Measurements from ENCODE around the gene MARK4. TPM values are rescaled to one million over a fixed set of nuclear protein-coding genes. Genes with fewer than 3 reads are reported as not detected.

The MARK4 gene
- total RNA-seq, 2 donors from 2014 or later, result 18.2 to 24.1 TPM

DNA sequence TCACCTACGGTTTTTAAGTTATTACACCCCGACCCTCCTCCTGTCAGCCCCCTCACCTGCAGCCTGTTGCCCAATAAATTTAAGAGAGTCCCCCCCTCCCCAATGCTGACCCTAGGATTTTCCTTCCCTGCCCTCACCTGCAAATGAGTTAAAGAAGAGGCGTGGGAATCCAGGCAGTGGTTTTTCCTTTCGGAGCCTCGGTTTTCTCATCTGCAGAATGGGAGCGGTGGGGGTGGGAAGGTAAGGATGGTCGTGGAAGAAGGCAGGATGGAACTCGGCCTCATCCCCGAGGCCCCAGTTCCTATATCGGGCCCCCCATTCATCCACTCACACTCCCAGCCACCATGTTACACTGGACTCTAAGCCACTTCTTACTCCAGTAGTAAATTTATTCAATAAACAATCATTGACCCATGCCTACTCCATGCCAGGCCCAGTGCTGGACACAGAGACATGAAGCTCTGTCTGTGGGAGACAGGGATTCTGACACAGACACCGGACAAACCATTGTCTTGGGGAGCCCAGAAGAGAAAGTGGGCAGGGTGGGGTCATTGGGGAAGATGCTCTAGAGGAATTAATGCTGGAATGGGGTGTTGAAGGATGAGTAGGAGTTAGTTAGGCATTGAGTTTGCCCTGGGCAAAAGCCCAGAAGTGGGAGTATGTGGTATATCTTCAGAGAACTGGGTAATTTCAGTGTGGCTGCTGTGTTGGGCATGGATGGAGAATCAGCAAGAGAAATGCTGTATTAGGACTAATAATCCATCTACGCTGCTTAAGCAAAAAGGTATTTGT is 52.4 kb downstream of the MARK4 start:
- no peaks in the 10 kb centered on the region for H3K27me3 ChIP-seq
- no peak for DNase-seq (ENCODE audit: low spot score)
- no peaks in the 10 kb centered on the region for H3K4me1 ChIP-seq
- TF ChIP-seq, protein P1, sequence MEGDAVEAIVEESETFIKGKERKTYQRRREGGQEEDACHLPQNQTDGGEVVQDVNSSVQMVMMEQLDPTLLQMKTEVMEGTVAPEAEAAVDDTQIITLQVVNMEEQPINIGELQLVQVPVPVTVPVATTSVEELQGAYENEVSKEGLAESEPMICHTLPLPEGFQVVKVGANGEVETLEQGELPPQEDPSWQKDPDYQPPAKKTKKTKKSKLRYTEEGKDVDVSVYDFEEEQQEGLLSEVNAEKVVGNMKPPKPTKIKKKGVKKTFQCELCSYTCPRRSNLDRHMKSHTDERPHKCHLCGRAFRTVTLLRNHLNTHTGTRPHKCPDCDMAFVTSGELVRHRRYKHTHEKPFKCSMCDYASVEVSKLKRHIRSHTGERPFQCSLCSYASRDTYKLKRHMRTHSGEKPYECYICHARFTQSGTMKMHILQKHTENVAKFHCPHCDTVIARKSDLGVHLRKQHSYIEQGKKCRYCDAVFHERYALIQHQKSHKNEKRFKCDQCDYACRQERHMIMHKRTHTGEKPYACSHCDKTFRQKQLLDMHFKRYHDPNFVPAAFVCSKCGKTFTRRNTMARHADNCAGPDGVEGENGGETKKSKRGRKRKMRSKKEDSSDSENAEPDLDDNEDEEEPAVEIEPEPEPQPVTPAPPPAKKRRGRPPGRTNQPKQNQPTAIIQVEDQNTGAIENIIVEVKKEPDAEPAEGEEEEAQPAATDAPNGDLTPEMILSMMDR (IDR thresholded peaks at IDR 0.05), result no peak
- no peaks in the 10 kb centered on the region for H3K9me3 ChIP-seq
- H3K36me3 ChIP-seq, result peaks cover 31% of the 10 kb centered on the region
- no peak overlapping the region for H3K27ac ChIP-seq
- no peak overlapping the region for H3K4me3 ChIP-seq

DNA sequence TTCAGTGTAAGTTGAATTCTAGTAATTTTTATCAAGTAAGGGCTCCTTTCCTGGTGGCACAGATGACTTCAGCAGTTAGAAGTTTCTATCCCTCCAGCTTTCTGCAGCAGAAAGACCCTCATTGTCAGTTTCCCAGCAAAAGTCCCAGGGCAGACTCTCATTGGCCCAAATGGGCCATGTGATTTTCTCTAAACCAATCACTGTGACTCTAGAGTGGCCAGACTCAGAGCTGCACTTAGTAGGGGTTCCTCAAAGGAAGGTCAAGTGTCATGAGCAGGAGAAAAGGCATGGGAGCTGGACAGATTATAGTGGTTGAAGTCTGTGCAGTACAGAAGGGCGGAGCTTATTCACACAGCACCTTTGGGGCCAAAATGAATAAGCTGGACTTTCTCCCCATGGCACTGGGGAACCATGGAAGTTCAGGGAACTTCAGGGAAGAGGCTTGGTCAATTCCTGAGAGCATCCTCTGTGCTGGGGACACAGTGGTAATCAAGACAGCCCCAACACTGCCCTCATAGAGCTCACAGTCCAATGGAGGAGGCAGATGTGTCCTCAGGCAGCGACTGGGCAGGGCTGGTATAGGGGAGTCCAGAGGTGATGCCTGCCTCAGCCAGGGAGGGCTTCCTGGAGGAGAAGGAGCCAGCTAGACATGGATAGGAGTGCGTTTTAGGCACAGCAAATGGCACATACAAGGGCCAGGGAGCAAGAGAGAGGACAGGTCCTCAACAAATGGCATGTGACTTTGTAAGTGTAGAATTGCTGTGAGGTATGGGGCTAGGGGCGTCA is 53.3 kb downstream of the MARK4 start:
- H3K4me3 ChIP-seq, result no peak overlapping the region
- no peak for DNase-seq (ENCODE audit: low spot score)
- H3K9me3 ChIP-seq, result no peaks in the 10 kb centered on the region
- TF ChIP-seq, protein P1 (IDR thresholded peaks at IDR 0.05), result no peak
- H3K27ac ChIP-seq, result no peak overlapping the region
- no peaks in the 10 kb centered on the region for H3K27me3 ChIP-seq
- H3K4me1 ChIP-seq, result no peaks in the 10 kb centered on the region
- peaks cover 36% of the 10 kb centered on the region for H3K36me3 ChIP-seq

DNA sequence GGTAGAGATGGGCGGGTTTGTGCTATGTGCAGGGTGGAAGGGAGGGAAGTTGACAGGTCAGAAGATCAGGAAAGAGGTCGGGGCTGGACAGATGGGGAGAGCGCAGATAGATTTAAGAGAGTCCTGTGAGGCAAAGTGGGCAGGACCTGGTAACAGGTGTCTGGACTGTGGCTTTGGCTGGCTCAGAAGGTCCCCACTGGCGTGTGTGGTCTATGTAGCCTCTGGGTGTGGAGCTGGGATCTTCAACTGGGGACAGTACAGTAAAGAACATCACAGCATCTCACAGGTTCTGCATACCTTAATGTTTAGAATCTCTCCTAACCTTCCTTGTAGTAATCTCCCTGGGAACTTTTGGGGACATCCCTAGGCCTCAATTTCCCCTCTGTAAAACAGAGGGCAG is 53.9 kb downstream of the MARK4 start:
- Histone ChIP-seq H3K36me3 (peaks cover 34% of the 10 kb centered on the region), H3K4me3 (no peak overlapping the region), H3K27me3 (no peaks in the 10 kb centered on the region), H3K27ac (no peak overlapping the region), H3K4me1 (no peaks in the 10 kb centered on the region), H3K9me3 (no peaks in the 10 kb centered on the region)
- DNase-seq (ENCODE audit: low spot score), result no peak
- TF ChIP-seq, protein P1 (IDR thresholded peaks at IDR 0.05), result no peak

DNA sequence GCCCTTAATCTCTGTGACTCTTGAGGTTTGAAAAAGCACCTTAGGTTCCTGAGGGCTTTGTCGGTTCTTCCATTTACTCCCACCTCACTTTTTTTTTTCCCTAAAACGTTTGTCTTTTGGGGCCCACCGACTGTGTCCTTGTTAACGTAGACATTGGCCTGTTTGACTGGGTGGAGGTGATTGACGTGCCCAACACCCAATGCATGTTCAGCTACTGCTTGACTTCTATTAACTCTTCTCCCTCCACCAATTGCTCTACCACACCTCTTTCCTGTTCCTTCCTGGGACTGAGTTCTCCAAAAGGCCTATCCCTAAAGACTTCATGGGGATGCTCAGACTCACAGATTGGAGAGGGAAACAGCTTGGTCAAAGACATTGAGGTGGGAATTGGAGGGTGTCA is 54.4 kb downstream of the MARK4 start:
- H3K27ac ChIP-seq, result no peak overlapping the region
- no peaks in the 10 kb centered on the region for H3K27me3 ChIP-seq
- DNase-seq (ENCODE audit: low spot score), result no peak
- H3K9me3 ChIP-seq, result no peaks in the 10 kb centered on the region
- no peaks in the 10 kb centered on the region for H3K4me1 ChIP-seq
- H3K36me3 ChIP-seq, result peaks cover 34% of the 10 kb centered on the region
- TF ChIP-seq, protein P1 (IDR thresholded peaks at IDR 0.05), result no peak
- H3K4me3 ChIP-seq, result no peak overlapping the region

DNA sequence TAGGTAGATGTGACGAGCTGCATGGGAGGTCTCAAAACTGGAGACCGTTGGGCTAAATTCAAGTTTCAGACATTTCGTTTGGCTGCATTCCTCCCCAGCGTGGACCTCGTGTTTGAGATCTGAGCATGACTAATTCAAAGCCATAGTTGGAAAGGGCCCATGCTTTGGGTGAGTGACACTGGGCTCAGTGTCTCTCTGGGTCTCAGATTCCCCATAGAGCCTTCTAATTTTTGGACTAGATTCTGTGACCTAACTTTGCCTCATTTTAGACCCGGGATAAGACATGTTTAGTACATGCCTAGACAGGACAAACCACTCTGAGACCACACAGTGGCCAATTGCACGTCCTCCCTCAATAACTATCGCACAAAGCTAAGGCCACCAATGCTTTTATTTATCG is 55.0 kb downstream of the MARK4 start:
- H3K9me3 ChIP-seq, result no peaks in the 10 kb centered on the region
- no peak overlapping the region for H3K27ac ChIP-seq
- TF ChIP-seq, protein P1 (IDR thresholded peaks at IDR 0.05), result no peak
- no peaks in the 10 kb centered on the region for H3K27me3 ChIP-seq
- no peak overlapping the region for H3K4me3 ChIP-seq
- H3K4me1 ChIP-seq, result no peaks in the 10 kb centered on the region
- peaks cover 35% of the 10 kb centered on the region for H3K36me3 ChIP-seq
- no peak for DNase-seq (ENCODE audit: low spot score)

Measured in right atrium auricular region (tissue), 2 donors.